Breast epithelium (tissue), 4 donors: ENCODE measurements around the gene GTPBP3. TPM values are rescaled to one million over a fixed set of nuclear protein-coding genes. Genes with fewer than 3 reads are reported as not detected.
A peak's percentile ranks its signal among the peaks of the same experiment; 100 is the strongest.

Experiments used
- DNase-seq, 2 donors: peaks; one replicate each; pipeline ENCODE4 v3.0.0-alpha.2; 2019; ENCODE audit warnings: low spot score in 2 of 2
- H3K27ac ChIP-seq, 2 donors: fragments of 200-600 bp; sonication (generic) in 1 of 2; one replicate each; pipeline ENCODE4 v1.5.1; 2016 to 2019; ENCODE audit warnings: mild to moderate bottlenecking in 1 of 2
- H3K27me3 ChIP-seq, 2 donors: fragments of 200-600 bp; sonication (generic) in 1 of 2; one replicate each; pipeline versions ENCODE4 v1.5.1 to v1.6.0; 2017 to 2019; ENCODE audit warnings: control low read depth in 1 of 2, mild to moderate bottlenecking in 1 of 2
- H3K36me3 ChIP-seq: fragments of 200-600 bp; one replicate; pipeline ENCODE4 v1.5.1; 2019
- H3K4me1 ChIP-seq, 2 donors: fragments of 200-600 bp; sonication (generic); one replicate each; pipeline ENCODE4 v1.5.1; 2016 to 2019; ENCODE audit warnings: control low read depth in 1 of 2
- H3K4me3 ChIP-seq, 3 donors: fragments of 200-600 bp; sonication (generic); 1 replicate in 2 of 3; 2 replicates in 1 of 3; pipeline ENCODE4 v1.5.1; 2016 to 2019; ENCODE audit warnings: mild to moderate bottlenecking in 3 of 3, moderate library complexity in 2 of 3
- H3K9me3 ChIP-seq, 2 donors: fragments of 200-600 bp; sonication (generic) in 1 of 2; one replicate each; pipeline ENCODE4 v1.5.1; 2016 to 2019; ENCODE audit warnings: control low read depth in 1 of 2
- POLR2A ChIP-seq: fragments of 450-650 bp; IDR thresholded peaks from one replicate; pipeline ENCODE4 v1.6.1; 2016; ENCODE audit warnings: antibody characterized with exemption, mild to moderate bottlenecking, moderate library complexity
- POLR2AphosphoS5 ChIP-seq, 3 donors: sonication (generic); formaldehyde crosslinking; IDR thresholded peaks; one replicate each; pipeline ENCODE4 v1.6.1; 2017; ENCODE audit warnings: antibody characterized with exemption in 3 of 3
- intact Hi-C: fragments of 100-400 bp; cut with DNase I; formaldehyde crosslinking; loops from one replicate; pipeline ENCODE4 v1.15.1; 2023; ENCODE audit warnings: low total_unique reads
- total RNA-seq, 3 donors: library from RNA; depleted of rRNA; stranded (reverse); fragments of >200 nt; gene quantifications; one replicate each; pipeline ENCODE4 v1.1.0, GENCODE V29; 2016
- TF ChIP-seq, protein P1 (sequence below), 3 donors: fragments of 450-650 bp; IDR thresholded peaks; one replicate each; pipeline ENCODE4 v1.5.1; 2016 to 2017; ENCODE audit warnings: antibody characterized with exemption in 3 of 3, mild to moderate bottlenecking in 3 of 3, moderate library complexity in 3 of 3

Gene GTPBP3
- total RNA-seq, 3 donors from 2014 or later: 15.5 to 22.6 (median 17.7) TPM

GRCh38 chr19:17341845-17342244 is 4.5 kb downstream of the GTPBP3 start:
- Histone ChIP-seq H3K27ac (no peak overlapping the region), H3K4me1 (peaks cover 0 to 9% of the 10 kb centered on the region in 2 donors), H3K4me3 (no peak overlapping the region), H3K9me3 (no peaks in the 10 kb centered on the region), H3K36me3 (no peaks in the 10 kb centered on the region), H3K27me3 (no peaks in the 10 kb centered on the region)
- TF ChIP-seq, protein P1, sequence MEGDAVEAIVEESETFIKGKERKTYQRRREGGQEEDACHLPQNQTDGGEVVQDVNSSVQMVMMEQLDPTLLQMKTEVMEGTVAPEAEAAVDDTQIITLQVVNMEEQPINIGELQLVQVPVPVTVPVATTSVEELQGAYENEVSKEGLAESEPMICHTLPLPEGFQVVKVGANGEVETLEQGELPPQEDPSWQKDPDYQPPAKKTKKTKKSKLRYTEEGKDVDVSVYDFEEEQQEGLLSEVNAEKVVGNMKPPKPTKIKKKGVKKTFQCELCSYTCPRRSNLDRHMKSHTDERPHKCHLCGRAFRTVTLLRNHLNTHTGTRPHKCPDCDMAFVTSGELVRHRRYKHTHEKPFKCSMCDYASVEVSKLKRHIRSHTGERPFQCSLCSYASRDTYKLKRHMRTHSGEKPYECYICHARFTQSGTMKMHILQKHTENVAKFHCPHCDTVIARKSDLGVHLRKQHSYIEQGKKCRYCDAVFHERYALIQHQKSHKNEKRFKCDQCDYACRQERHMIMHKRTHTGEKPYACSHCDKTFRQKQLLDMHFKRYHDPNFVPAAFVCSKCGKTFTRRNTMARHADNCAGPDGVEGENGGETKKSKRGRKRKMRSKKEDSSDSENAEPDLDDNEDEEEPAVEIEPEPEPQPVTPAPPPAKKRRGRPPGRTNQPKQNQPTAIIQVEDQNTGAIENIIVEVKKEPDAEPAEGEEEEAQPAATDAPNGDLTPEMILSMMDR (IDR thresholded peaks at IDR 0.05): no peak
- TF ChIP-seq POLR2A: no peak
- TF ChIP-seq POLR2AphosphoS5 (IDR thresholded peaks at IDR 0.05): no peak
- DNase-seq: no peak
- intact Hi-C loops: no loop called here

- TF ChIP-seq POLR2AphosphoS5 (IDR thresholded peaks at IDR 0.05): no peak
- no peak for TF ChIP-seq POLR2A
- TF ChIP-seq, protein P1 (IDR thresholded peaks at IDR 0.05): peak; percentile 93 to 95 (median 95)
- intact Hi-C loops: loop anchor here (5.0 kb wide), 1 partner anchor 501 kb away; the partner anchor contains the start of gene JAK3
- DNase-seq: peak in 1 of 2 donors; percentile 75
- Histone ChIP-seq H3K4me1 (no peaks in the 10 kb centered on the region), H3K27ac (peak overlapping the region; percentile 26 to 27), H3K36me3 (no peaks in the 10 kb centered on the region), H3K9me3 (no peaks in the 10 kb centered on the region), H3K27me3 (no peaks in the 10 kb centered on the region), H3K4me3 (no peak overlapping the region)
Observed at GRCh38 chr19:17346109-17346671, 8.8 kb downstream of the GTPBP3 start.

DNA sequence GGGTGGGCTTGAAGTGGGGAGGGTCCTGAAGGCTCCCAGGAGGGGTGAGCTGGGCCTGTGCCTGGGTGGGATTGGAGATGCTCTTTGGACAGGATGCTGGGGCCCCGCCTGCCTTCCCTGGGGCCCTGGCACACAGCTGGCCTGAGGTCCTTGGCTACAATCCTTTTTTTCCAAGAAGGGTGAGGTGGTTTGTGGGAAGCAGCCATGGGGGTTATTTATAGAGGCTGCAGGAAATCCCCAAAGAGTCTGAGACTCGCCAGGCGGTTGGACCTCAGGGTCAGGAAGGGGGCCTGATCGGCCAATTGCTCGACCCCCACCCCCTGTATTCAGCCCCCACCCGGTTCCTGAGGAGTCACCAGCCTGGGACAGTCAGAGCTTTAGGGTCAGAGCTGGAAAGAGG is 10.0 kb downstream of the GTPBP3 start:
- no peak for DNase-seq
- H3K9me3 ChIP-seq: no peaks in the 10 kb centered on the region
- H3K27ac ChIP-seq: peak overlapping the region; percentile 48 to 84
- H3K36me3 ChIP-seq: no peaks in the 10 kb centered on the region
- H3K27me3 ChIP-seq: no peaks in the 10 kb centered on the region
- no peak overlapping the region for H3K4me3 ChIP-seq
- no peaks in the 10 kb centered on the region for H3K4me1 ChIP-seq
- intact Hi-C loops: loop anchor here (5.0 kb wide), 1 partner anchor 500 kb away; the partner anchor contains the start of gene JAK3
- TF ChIP-seq POLR2A (no peak), POLR2AphosphoS5 (IDR thresholded peaks at IDR 0.05) (peak in 1 of 3 donors; percentile 16)
- TF ChIP-seq, protein P1 (IDR thresholded peaks at IDR 0.05): no peak

DNA sequence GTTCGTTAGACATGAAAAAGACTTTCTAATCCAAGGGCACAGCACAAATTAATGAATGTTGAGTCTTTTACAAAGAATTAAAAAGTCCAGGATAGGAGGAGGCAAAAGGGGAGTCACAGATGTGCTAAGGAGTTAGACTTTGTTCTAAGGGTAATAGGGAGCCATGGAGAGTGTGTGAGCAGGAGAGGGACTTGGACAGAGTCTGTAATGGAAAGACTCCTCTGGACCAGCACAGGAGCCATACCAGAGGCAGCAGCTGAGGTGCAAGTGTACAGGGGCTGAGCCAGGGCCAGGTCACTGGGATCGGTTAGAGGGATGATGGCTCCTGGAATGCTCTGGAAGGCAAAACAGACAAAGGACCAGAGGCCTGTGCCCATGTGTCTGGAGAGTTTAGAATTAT is 10.5 kb downstream of the GTPBP3 start:
- no peak for TF ChIP-seq POLR2A
- TF ChIP-seq, protein P1 (IDR thresholded peaks at IDR 0.05): no peak
- intact Hi-C loops: loop anchor here (5.0 kb wide), 1 partner anchor 499 kb away; the partner anchor contains the start of gene JAK3

GRCh38 chr19:17348700-17349099 is 11.3 kb downstream of the GTPBP3 start:
- Histone ChIP-seq H3K27me3 (no peaks in the 10 kb centered on the region), H3K4me3 (peak overlapping the region in 2 of 3 donors; percentile 4 to 54), H3K27ac (peak overlapping the region; percentile 50 to 84), H3K9me3 (no peaks in the 10 kb centered on the region), H3K4me1 (no peaks in the 10 kb centered on the region), H3K36me3 (no peaks in the 10 kb centered on the region)
- TF ChIP-seq POLR2AphosphoS5 (IDR thresholded peaks at IDR 0.05): peak; percentile 45 to 78 (median 75)
- TF ChIP-seq POLR2A: no peak
- TF ChIP-seq, protein P1 (IDR thresholded peaks at IDR 0.05): no peak
- DNase-seq: peak in 1 of 2 donors; percentile 52
- intact Hi-C loops: loop anchor here (5.0 kb wide), 1 partner anchor 499 kb away; the partner anchor contains the start of gene JAK3

More for the DNA sequence above, 10.5 kb downstream of the GTPBP3 start:
- Histone ChIP-seq H3K27ac (peak overlapping the region; percentile 48 to 84), H3K27me3 (no peaks in the 10 kb centered on the region), H3K4me3 (no peak overlapping the region), H3K36me3 (no peaks in the 10 kb centered on the region), H3K9me3 (no peaks in the 10 kb centered on the region), H3K4me1 (no peaks in the 10 kb centered on the region)
- no peak for DNase-seq
